Astrocyte (in vitro differentiated cells and primary cell): ENCODE data around the gene DOK7. TPM values are rescaled to one million over a fixed set of nuclear protein-coding genes. Genes with fewer than 3 reads are reported as not detected.

ENCODE experiments used
- DNase-seq: peaks from one replicate; pipeline ENCODE4 v3.0.0-alpha.2; 2010; ENCODE audit warnings: low read depth
- FAIRE-seq: peaks from 2 replicates; lab custom pipeline; 2011; peaks lifted over from hg19 to GRCh38; lab: Jason Lieb, UNC
- H2AFZ ChIP-seq: 2 replicates; pipeline ENCODE4 v1.6.0; 2012; ENCODE audit warnings: low read depth, low read length, inconsistent platforms
- H3K27ac ChIP-seq: 2 replicates; pipeline ENCODE4 v1.5.1; 2011; ENCODE audit warnings: low read depth, low read length, inconsistent platforms
- H3K27me3 ChIP-seq: 2 replicates; pipeline ENCODE4 v1.6.0; 2011; ENCODE audit warnings: low read length, inconsistent platforms; ENCODE audit not compliant: insufficient read depth
- H3K36me3 ChIP-seq: 2 replicates; pipeline ENCODE4 v1.5.1; 2011; ENCODE audit warnings: low read length, inconsistent platforms; ENCODE audit not compliant: insufficient read depth
- H3K4me1 ChIP-seq: 2 replicates; pipeline ENCODE4 v1.5.1; 2011; ENCODE audit warnings: low read length, inconsistent platforms; ENCODE audit not compliant: insufficient read depth
- H3K4me2 ChIP-seq: 2 replicates; pipeline ENCODE4 v1.6.0; 2012; ENCODE audit warnings: low read length, inconsistent platforms
- H3K4me3 ChIP-seq: 2 replicates; pipeline ENCODE4 v1.5.1; 2011; ENCODE audit warnings: low read depth, mild to moderate bottlenecking, low read length, inconsistent platforms; ENCODE audit not compliant: insufficient read depth
- H3K79me2 ChIP-seq: 2 replicates; pipeline ENCODE4 v1.6.0; 2012; ENCODE audit warnings: mild to moderate bottlenecking, low read length, inconsistent platforms; ENCODE audit not compliant: insufficient read depth
- H3K9ac ChIP-seq: 2 replicates; pipeline ENCODE4 v1.6.0; 2012; ENCODE audit warnings: mild to moderate bottlenecking, low read length, inconsistent platforms
- H3K9me3 ChIP-seq: 2 replicates; pipeline ENCODE4 v1.5.1; 2012; ENCODE audit warnings: low read depth, mild to moderate bottlenecking, low read length, inconsistent platforms; ENCODE audit not compliant: insufficient read depth
- H4K20me1 ChIP-seq: 2 replicates; pipeline ENCODE4 v1.6.0; 2012; ENCODE audit warnings: low read length, inconsistent platforms; ENCODE audit not compliant: insufficient read depth
- H3K27ac Mint-ChIP-seq: one replicate; pipeline ENCODE4 v1.8.0; 2021; ENCODE audit warnings: mild to moderate bottlenecking, mixed read lengths; ENCODE audit not compliant: unreplicated experiment
- H3K27me3 Mint-ChIP-seq: one replicate; pipeline ENCODE4 v1.8.0; 2021; ENCODE audit warnings: low read depth, mixed read lengths; ENCODE audit not compliant: unreplicated experiment
- H3K36me3 Mint-ChIP-seq: one replicate; pipeline ENCODE4 v1.8.0; 2021; ENCODE audit warnings: low read depth, mixed read lengths; ENCODE audit not compliant: unreplicated experiment
- H3K4me1 Mint-ChIP-seq: one replicate; pipeline ENCODE4 v1.8.0; 2021; ENCODE audit warnings: low read depth, mixed read lengths; ENCODE audit not compliant: unreplicated experiment
- H3K4me3 Mint-ChIP-seq: one replicate; pipeline ENCODE4 v1.8.0; 2021; ENCODE audit warnings: mild to moderate bottlenecking, moderate library complexity, mixed read lengths; ENCODE audit not compliant: unreplicated experiment
- H3K9me3 Mint-ChIP-seq: one replicate; pipeline ENCODE4 v1.8.0; 2021; ENCODE audit warnings: mild to moderate bottlenecking, mixed read lengths; ENCODE audit not compliant: unreplicated experiment
- EZH2 ChIP-seq: IDR thresholded peaks from 2 replicates; pipeline ENCODE4 v1.6.1; 2012; ENCODE audit warnings: mild to moderate bottlenecking, low read length, inconsistent platforms; ENCODE audit not compliant: insufficient read depth
- total RNA-seq: library from RNA; stranded (reverse); gene quantifications from 2 replicates; pipeline ENCODE4 v1.2.1, GENCODE V29; 2021
- TF ChIP-seq, protein P1 (sequence below): IDR thresholded peaks from 2 replicates; pipeline ENCODE4 v1.5.1; 2011; ENCODE audit warnings: low read depth, mild to moderate bottlenecking, inconsistent platforms, low read length, moderate library complexity; ENCODE audit not compliant: insufficient read depth

The DOK7 gene
- total RNA-seq, 1 donor from 2014 or later, result not detected

- FAIRE-seq, result no peak
- no peak overlapping the region for H3K4me3 ChIP-seq
- H3K9me3 ChIP-seq, result no peaks in the 10 kb centered on the region
- H3K4me2 ChIP-seq, result no peak overlapping the region
- peaks cover 4% of the 10 kb centered on the region for H4K20me1 ChIP-seq
- H3K9me3 Mint-ChIP-seq, result peaks cover 2% of the 10 kb centered on the region
- peaks cover 2% of the 10 kb centered on the region for H3K36me3 Mint-ChIP-seq
- no peak overlapping the region for H2AFZ ChIP-seq
- H3K79me2 ChIP-seq, result no peaks in the 10 kb centered on the region
- H3K4me1 Mint-ChIP-seq, result peaks cover 2% of the 10 kb centered on the region
- no peaks in the 10 kb centered on the region for H3K4me1 ChIP-seq
- TF ChIP-seq EZH2, result no peak
- TF ChIP-seq, protein P1, sequence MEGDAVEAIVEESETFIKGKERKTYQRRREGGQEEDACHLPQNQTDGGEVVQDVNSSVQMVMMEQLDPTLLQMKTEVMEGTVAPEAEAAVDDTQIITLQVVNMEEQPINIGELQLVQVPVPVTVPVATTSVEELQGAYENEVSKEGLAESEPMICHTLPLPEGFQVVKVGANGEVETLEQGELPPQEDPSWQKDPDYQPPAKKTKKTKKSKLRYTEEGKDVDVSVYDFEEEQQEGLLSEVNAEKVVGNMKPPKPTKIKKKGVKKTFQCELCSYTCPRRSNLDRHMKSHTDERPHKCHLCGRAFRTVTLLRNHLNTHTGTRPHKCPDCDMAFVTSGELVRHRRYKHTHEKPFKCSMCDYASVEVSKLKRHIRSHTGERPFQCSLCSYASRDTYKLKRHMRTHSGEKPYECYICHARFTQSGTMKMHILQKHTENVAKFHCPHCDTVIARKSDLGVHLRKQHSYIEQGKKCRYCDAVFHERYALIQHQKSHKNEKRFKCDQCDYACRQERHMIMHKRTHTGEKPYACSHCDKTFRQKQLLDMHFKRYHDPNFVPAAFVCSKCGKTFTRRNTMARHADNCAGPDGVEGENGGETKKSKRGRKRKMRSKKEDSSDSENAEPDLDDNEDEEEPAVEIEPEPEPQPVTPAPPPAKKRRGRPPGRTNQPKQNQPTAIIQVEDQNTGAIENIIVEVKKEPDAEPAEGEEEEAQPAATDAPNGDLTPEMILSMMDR, result no peak
- no peaks in the 10 kb centered on the region for H3K36me3 ChIP-seq
- H3K27me3 ChIP-seq, result no peaks in the 10 kb centered on the region
- DNase-seq, result no peak
- H3K27ac ChIP-seq, result no peak overlapping the region
- H3K27me3 Mint-ChIP-seq, result no peaks in the 10 kb centered on the region
- H3K9ac ChIP-seq, result no peak overlapping the region
- H3K4me3 Mint-ChIP-seq, result no peak overlapping the region
- H3K27ac Mint-ChIP-seq, result peak overlapping the region; percentile 4
Observed at GRCh38 chr4:3424522-3425095, 38.5 kb upstream of the DOK7 start.

DNA sequence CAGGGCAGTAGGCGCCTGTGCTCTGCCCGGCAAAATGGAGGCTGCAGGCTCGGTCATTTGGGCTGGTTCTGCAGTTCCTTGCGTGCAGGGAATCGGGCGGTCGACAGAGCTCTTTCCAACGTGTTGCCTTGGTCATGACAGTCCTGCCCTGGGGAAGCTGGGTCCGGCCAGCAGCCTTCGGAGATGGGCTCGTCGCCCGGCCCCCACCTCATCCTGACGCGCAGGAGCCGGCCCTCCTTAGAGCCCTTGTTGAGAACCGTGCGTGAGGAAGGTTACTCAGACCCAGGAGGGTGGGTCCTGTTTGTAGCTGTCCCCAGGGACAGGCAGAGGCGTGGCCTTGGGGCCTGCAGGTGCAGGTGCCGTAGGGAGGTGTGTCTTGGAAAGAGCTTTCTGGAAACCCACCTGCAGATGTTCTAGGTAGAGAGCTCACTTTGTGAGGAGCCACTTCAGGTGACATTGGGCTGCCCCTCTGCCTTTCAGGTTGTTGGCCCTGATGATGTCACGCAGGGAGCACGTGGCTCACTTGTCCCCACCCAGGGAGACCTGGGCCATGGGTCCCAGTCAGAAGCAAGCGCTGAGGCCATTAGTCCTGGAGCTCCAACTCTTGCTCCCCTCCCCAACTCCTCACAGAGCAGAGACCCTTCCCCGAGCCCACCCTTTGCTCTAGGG lies 36.5 kb upstream of the DOK7 start:
- no peaks in the 10 kb centered on the region for H3K4me1 Mint-ChIP-seq
- Histone ChIP-seq H3K9ac (no peak overlapping the region), H3K9me3 (no peaks in the 10 kb centered on the region), H3K4me2 (no peak overlapping the region), H3K4me3 (no peak overlapping the region), H2AFZ (no peak overlapping the region), H3K27me3 (no peaks in the 10 kb centered on the region), H3K27ac (no peak overlapping the region), H3K36me3 (no peaks in the 10 kb centered on the region), H3K4me1 (no peaks in the 10 kb centered on the region), H3K79me2 (no peaks in the 10 kb centered on the region), H4K20me1 (no peaks in the 10 kb centered on the region)
- DNase-seq (no peak), FAIRE-seq (no peak)
- H3K4me3 Mint-ChIP-seq, result no peak overlapping the region
- H3K27me3 Mint-ChIP-seq, result no peaks in the 10 kb centered on the region
- TF ChIP-seq EZH2, result no peak
- TF ChIP-seq, protein P1, result no peak
- peaks cover 2% of the 10 kb centered on the region for H3K9me3 Mint-ChIP-seq
- H3K36me3 Mint-ChIP-seq, result peaks cover 9% of the 10 kb centered on the region
- no peak overlapping the region for H3K27ac Mint-ChIP-seq

DNA sequence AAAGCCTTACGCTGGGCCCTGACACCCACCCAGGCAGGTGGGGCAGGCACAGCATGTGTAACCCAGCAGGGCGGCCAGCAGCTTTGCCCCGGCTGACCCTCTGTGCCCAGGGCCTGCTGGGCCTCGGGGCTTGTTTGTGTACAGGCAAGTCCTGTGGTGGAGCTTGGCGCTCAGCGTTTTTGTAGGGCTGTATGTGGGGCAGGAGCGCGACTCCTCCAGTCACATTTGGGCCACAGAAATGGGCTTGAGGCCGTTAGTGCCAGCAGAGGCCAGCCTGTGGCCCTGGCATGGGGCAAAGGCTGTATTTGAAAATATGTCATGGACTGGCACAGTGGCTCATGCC lies 36.0 kb upstream of the DOK7 start:
- peaks cover 2% of the 10 kb centered on the region for H3K9me3 Mint-ChIP-seq

More for the DNA sequence above, 36.0 kb upstream of the DOK7 start:
- H3K27ac ChIP-seq, result no peak overlapping the region
- H3K79me2 ChIP-seq, result no peaks in the 10 kb centered on the region
- DNase-seq (no peak), FAIRE-seq (no peak)
- H2AFZ ChIP-seq, result no peak overlapping the region
- H3K4me2 ChIP-seq, result no peak overlapping the region
- no peak overlapping the region for H3K4me3 ChIP-seq
- H3K27me3 ChIP-seq, result no peaks in the 10 kb centered on the region
- no peaks in the 10 kb centered on the region for H3K9me3 ChIP-seq
- H3K9ac ChIP-seq, result no peak overlapping the region
- Mint-ChIP-seq H3K27ac (no peak overlapping the region), H3K36me3 (peaks cover 12% of the 10 kb centered on the region), H3K4me1 (no peaks in the 10 kb centered on the region), H3K4me3 (no peak overlapping the region), H3K27me3 (no peaks in the 10 kb centered on the region)
- no peak for TF ChIP-seq EZH2
- TF ChIP-seq, protein P1, result no peak
- no peaks in the 10 kb centered on the region for H4K20me1 ChIP-seq
- H3K4me1 ChIP-seq, result no peaks in the 10 kb centered on the region
- no peaks in the 10 kb centered on the region for H3K36me3 ChIP-seq
